HG03521 (cell line): Measurements from ENCODE around the gene ZNF784.

Experiments
- ATAC-seq: cut with Tn5 transposase; IDR thresholded peaks from one replicate; pipeline ENCODE4 v1.9.1; 2021; ENCODE audit warnings: mild to moderate bottlenecking, moderate library complexity; ENCODE audit not compliant: unreplicated experiment

ZNF784 gene

GRCh38 chr19:55622242-55622969 is 2.0 kb downstream of the ZNF784 start:
- ATAC-seq: no peak

DNA sequence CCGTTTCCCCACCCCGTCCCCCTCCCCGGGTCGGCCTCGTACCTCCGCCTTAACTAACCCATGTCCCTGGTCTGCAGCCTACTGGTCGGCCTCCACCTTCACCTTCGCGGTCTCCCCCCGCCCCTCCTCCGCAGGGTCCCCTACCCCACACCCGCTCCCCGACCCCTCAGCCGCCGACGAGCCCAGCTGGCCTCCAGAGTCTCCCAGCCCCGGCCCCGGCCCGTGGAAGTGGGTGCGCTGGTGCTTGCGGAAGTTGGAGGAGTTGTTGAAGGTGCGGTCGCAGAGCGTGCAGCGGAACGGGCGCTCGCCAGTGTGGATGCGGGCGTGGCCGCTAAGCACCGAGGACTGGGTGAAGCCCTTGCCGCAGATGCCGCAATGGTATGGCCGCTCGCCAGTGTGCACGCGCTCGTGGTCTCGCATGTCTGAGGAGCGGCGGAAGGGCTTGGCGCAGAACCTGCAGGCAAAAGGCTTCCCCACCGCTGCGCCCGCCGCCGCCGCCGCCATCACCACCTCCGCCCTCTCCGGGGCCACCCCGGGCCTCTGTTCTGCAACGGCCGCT is 2.6 kb downstream of the ZNF784 start:
- ATAC-seq: no peak

GRCh38 chr19:55621205-55621672 is 3.1 kb downstream of the ZNF784 start:
- no peak for ATAC-seq

GRCh38 chr19:55620410-55621204 is 3.8 kb downstream of the ZNF784 start:
- ATAC-seq: no peak

DNA sequence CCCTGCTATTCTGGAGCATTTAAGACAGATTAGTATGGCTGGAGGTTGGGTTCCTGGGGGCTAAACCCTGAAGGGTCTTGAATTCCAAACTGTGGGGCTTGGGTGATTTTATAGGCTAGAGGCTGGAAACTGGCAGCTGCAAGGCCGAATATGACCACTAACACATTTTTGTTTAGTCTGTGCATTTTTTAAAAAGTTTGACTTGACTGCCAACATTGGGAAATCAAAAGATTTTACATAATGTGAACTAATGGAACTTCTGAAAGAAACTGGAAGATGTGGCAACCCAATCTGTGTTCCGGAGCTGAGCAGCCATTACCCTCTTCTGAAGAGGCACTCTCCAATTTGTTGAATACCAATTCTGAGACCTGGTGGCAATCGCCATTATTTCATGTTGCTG is 5.1 kb downstream of the ZNF784 start:
- no peak for ATAC-seq

DNA sequence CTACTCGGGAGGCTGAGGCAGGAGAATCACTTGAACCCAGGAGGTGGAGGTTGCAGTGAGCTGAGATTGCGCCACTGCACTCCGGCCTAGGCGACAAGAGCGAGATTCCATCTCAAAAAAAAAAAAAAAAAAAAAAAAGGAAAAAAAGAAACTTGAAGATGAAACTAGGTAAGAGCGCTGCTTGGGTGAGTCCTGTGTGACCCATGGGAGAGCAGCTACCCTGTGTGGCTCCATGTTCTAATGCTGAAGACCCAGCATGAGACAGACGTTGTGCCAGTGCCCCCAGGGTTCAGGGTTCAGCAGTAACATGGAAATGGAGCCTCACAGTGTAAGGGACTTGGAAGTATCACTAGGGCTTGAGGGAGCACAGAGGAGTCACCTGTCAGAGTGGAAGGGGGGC is 5.9 kb downstream of the ZNF784 start:
- no peak for ATAC-seq

DNA sequence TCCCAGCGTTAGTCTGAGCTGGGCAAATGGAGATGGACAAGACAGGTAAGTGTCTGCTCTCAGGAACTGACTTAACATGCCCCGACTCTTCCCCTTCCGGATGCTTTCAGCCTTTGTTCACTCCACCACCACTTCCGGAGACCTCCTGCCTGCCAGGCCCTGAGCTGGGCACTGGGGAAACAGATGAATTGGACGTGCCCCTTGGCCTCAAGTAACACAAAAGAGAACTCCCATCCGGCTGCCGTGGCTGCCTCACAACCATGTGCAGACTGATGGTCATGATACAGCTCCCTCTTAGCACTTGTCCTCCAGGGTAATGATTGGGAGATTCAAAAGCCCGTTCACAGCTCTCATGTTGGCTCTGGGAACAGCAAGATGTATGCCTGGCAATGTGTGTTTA is 6.9 kb downstream of the ZNF784 start:
- no peak for ATAC-seq

DNA sequence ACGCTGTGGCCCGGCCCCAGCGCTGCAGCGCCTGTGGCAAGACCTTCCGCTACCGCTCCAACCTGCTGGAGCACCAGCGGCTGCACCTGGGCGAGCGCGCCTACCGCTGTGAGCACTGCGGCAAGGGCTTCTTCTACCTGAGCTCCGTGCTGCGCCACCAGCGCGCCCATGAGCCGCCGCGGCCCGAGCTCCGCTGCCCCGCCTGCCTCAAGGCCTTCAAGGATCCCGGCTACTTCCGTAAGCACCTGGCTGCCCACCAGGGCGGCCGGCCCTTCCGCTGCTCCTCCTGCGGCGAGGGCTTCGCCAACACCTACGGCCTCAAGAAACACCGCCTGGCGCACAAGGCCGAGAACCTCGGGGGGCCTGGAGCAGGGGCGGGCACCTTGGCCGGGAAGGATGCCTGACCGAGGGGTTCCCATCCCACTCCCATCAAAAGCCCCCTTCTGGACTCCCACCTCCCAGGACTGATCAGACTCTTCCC is 7.9 kb downstream of the ZNF784 start:
- ATAC-seq: no peak

DNA sequence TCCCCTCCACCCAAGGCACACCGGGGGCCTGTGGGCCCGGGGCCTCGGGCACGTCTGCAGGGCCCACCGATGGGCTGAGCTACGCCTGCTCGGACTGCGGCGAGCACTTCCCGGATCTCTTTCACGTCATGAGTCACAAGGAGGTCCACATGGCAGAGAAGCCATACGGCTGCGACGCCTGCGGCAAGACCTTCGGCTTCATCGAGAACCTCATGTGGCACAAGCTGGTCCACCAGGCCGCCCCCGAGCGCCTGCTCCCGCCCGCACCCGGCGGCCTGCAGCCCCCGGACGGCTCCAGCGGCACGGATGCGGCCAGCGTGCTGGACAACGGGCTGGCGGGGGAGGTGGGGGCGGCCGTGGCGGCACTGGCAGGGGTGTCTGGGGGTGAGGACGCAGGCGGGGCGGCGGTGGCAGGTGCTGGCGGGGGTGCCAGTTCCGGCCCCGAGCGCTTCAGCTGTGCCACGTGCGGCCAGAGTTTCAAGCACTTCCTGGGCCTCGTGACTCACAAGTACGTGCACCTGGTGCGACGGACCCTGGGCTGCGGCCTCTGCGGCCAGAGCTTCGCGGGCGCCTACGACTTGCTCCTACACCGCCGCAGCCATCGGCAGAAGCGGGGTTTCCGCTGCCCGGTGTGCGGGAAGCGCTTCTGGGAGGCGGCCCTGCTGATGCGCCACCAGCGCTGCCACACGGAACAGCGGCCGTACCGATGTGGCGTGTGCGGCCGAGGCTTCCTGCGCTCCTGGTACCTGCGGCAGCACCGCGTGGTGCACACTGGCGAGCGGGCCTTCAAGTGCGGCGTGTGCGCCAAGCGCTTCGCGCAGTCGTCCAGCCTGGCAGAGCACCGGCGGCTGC is 8.6 kb downstream of the ZNF784 start:
- no peak for ATAC-seq

DNA sequence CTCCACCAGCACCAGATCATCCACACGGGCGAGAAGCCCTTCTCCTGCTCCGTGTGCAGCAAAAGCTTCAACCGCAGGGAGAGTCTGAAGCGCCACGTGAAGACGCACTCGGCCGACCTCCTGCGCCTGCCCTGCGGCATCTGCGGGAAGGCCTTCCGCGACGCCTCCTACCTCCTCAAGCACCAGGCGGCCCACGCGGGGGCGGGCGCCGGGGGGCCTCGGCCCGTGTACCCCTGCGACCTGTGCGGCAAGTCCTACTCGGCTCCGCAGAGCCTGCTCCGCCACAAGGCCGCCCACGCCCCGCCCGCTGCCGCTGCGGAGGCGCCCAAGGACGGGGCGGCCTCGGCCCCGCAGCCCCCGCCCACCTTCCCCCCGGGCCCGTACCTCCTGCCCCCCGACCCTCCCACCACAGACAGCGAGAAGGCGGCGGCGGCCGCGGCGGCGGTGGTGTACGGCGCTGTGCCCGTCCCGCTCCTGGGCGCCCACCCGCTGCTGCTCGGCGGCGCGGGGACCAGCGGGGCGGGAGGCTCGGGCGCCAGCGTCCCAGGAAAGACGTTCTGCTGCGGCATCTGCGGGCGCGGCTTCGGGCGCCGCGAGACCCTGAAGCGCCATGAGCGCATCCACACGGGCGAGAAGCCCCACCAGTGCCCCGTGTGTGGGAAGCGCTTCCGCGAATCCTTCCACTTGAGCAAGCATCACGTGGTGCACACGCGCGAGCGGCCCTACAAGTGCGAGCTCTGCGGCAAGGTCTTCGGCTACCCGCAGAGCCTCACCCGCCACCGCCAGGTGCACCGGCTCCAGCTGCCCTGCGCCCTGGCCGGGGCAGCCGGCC is 9.4 kb downstream of the ZNF784 start:
- ATAC-seq: no peak

DNA sequence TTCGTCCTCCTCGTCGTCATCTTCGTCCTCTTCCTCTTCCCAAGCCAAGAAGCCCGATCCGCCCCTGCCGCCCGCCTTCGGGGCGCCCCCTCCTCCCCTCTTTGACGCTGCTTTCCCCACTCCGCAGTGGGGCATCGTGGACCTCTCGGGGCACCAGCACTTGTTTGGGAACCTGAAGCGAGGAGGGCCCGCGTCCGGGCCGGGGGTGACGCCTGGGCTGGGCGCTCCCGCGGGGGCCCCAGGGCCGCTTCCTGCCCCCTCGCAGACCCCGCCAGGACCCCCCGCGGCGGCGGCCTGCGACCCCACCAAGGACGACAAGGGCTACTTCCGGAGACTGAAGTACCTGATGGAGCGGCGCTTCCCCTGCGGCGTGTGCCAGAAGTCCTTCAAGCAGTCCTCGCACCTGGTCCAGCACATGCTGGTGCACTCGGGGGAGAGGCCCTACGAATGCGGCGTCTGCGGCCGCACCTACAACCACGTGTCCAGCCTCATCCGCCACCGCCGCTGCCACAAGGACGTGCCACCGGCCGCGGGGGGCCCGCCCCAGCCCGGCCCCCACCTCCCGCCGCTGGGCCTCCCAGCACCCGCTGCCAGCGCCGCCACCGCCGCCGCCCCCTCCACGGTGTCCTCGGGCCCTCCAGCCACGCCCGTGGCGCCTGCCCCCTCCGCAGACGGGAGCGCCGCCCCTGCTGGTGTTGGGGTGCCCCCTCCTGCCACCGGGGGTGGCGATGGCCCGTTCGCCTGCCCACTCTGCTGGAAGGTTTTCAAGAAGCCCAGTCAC is 10.2 kb downstream of the ZNF784 start:
- no peak for ATAC-seq

GRCh38 chr19:55613396-55613795 is 11.0 kb downstream of the ZNF784 start:
- ATAC-seq: no peak

- no peak for ATAC-seq
Measured at GRCh38 chr19:55611983-55612645, 12.3 kb downstream of the ZNF784 start.

DNA sequence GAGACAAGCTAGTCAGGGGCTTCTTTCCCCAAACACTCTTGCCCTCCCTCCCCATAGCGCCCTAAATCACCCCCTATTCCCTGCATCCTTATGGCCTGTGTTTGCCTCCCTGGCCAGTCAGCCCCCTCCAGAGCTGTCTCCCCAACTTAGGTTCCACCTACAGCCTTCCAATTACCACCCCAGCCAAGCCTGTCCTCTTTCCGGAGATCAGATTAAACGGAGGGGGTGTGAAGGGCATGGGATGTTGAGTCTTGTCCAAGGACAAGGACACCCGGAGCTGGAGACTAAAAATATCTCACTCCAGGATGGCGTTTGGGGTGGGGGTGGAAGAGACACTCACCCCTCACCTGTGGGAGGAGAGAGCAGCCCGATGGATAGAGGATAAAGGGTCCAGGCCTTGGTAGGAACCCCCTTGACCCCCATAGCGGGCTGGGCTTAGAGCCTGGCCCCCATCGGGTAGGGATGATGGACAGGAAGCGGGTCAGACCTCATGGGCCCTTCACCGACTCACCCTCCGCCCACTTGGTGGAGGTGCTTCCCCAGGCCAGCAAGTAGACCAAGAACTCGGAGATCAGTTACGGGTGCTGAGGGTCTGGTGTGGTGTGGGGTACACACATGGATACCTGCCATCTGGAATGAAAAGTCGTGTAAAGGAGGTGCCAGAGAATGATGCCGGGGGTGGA is 12.9 kb downstream of the ZNF784 start:
- ATAC-seq: no peak

GRCh38 chr19:55609326-55609725 is 15.0 kb downstream of the ZNF784 start:
- no peak for ATAC-seq

DNA sequence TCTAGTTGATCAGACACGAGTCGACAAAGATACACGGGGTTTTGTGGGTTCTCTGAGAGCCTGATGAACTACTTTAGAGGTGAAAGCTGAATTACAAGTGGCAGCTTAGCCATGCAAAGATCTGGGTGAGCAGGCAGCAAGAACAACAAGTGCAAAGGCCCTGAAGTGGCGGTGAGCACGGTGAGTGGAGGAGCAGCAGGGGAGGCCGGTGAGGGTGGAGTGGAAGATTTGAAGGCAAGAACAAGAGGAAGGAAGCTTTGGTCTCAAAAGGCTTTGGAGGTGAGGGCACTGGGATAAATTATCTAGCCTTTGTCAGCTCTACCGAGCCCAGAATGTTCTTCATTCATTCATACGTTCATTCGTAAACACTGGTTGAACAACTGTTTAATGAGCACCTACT is 17.5 kb downstream of the ZNF784 start:
- no peak for ATAC-seq

DNA sequence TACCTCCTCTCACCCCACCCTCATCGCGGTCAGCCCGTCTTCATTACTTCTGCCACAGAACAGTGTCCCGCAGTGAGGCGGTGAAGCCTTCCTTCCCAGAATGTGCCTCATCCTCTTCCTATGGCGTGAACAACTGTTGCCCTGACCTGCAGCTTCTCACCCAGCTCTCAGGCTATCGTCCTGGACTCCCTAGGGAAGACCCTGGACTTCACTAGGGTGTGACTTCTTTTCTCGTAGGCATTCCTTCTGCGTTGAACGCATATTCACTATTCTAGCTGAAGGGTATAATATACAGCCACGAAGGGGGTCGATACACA is 17.9 kb downstream of the ZNF784 start:
- no peak for ATAC-seq
